Measurements from ENCODE around the gene SOBP.

- TF ChIP-seq, protein P1, sequence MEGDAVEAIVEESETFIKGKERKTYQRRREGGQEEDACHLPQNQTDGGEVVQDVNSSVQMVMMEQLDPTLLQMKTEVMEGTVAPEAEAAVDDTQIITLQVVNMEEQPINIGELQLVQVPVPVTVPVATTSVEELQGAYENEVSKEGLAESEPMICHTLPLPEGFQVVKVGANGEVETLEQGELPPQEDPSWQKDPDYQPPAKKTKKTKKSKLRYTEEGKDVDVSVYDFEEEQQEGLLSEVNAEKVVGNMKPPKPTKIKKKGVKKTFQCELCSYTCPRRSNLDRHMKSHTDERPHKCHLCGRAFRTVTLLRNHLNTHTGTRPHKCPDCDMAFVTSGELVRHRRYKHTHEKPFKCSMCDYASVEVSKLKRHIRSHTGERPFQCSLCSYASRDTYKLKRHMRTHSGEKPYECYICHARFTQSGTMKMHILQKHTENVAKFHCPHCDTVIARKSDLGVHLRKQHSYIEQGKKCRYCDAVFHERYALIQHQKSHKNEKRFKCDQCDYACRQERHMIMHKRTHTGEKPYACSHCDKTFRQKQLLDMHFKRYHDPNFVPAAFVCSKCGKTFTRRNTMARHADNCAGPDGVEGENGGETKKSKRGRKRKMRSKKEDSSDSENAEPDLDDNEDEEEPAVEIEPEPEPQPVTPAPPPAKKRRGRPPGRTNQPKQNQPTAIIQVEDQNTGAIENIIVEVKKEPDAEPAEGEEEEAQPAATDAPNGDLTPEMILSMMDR (IDR thresholded peaks at IDR 0.05) = no peak
- no peak for TF ChIP-seq POLR2A (IDR thresholded peaks at IDR 0.05)
These were observed 200.7 kb downstream of the SOBP start for GRCh38 chr6:107690643-107691061.

Data from breast epithelium (tissue), 3 donors.